Stimulated activated CD8-positive, alpha-beta memory T cell treated with anti-CD3 and anti-CD28 coated beads, Interleukin-7, amount 100 ng/mL, for 4 hours (primary cell): Measurements from ENCODE around the gene CT83.

Experiments
- DNase-seq, 2 donors: peaks; one replicate each; pipeline ENCODE4 v3.0.0-alpha.2; 2020; ENCODE audit warnings: low read depth in 2 of 2

The CT83 gene, protein sequence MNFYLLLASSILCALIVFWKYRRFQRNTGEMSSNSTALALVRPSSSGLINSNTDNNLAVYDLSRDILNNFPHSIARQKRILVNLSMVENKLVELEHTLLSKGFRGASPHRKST

DNA sequence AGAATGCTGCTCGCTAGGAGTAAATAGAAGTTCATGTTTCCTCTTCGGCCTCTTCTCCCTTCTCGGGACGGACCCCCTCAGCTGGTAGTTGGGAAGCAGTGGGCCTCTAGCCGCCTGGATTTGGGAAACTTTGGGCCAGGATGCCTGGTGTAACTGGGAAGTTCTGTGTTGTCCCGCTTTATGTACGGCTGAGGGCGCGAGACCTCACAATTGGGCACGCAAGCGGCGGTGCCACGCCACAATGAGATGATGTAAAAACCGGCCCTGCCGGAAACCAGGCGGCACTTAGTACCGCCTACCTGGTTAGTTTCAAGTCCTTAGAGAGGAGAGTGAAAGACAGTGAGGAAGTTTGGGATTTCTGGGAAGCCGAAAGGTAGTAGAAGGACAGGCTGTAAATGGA lies at the start of gene CT83:
Gene CT83, minus strand, starts transcription at position 155 of the 400 bp plus-strand sequence. Its CDS starts 120 bp downstream, at position 35.
- DNase-seq: no peak

DNA sequence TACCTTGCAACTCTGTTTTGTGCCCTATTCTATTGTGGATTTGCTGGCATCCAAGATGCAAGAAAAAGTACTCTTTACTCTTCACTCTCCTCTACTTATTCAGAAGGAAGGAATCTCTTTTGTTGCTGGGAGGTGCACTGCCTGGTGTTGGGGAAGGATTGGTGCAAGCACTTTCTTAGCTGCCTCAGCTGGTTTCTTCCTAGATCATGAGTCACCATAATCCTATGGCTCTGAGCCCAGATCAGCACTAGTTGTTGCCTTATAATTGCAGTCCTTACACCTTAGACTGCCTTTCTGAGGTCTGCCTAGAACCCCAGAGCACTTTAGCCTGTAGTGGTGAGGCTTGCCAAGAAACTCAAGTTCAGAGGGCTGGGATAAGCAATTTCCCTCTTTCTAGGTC lies 37.0 kb upstream of the CT83 start:
- DNase-seq: no peak

DNA sequence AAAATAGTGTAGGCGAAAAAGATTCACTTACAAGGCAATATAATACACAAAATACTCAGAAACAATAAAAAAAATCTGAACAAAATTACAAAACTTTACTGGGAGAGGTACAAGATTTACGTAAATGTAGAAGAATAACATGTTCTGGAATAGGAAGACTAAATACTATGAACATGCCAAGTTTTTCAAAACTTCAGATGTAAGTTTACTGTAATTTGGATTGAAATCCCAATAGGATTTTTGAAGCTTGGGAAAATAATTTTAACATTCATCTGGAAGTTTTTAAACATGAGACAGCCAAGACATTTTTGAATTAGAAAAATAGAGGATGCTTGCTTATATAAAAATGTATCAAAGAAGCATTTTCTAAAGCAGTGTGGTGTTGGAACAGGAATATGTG lies 30.5 kb upstream of the CT83 start:
- DNase-seq: no peak

DNA sequence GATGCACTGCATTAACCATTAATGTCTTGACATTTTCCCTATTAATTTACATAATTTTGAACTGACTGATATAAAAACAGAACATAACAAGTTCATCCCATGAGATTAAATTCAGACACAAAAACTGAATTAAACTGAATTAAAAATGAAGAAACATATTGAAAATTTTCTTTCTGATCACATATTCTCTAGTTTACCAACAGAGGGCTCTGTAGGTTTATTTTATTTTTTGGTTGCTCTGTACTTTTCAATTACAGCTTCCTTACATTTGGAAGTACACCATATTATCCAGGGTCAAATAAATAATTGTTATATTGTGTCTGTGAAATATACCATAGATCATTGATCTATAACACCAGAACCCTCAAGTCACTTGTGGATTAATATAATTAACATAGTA lies 27.3 kb upstream of the CT83 start:
- DNase-seq: no peak

DNA sequence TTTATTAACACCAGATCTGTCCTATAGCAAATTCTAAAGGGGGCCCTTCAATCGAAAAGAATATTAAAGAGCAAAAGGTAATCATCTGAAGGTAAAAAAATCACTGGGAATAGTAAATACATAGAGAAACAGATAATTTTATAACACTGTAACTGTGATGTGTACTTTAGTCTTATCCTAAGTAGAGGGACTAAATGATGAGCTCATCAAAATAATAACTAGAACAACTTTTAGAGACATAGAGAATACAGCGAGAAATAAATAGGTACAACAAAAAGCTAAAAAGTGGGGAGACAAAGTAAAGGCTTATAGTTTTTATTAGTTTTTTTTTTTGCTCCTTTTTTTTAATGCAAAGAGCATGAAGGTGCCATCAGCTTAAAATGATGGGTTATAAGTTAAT lies 17.3 kb upstream of the CT83 start:
- no peak for DNase-seq

DNA sequence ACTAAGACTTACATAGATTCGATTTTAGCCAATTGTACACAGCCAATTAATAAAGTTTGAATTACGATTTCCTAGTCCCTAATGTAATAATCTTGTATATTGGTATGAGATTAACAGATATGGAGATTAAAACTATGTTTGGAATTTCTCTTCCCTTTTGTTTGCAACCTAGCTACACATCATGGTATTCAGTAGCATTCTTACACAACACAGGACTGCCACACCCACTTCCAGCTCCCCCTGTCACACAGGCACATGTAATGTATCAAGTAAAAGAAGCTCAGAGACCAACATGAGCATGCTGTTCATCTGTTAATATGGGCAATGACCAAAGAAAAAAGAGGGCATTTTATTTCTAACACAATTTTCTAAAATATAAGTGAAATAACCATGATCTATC lies 13.6 kb downstream of the CT83 start:
- no peak for DNase-seq

DNA sequence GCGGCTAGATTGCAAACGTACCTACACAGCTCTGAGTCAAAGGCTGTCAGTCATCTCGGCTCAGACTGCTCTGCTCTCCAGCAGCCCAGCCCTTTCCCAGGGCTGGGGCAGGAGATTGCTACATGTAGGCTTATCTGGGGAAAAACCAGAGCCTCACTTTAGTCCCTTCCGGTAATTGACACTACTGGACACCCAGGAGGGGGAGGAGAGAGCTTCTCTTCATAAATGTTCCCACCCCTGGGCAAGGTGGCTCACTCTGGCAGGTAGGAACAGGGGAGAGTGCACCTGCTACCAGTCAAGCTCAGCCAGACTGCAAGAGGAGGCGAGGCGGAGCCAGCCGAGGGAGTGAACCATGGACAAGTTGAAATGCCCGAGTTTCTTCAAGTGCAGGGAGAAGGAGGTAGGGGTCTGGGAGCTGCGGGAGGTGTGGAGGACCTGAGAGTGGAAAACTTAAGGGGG lies 26.4 kb downstream of the CT83 start, which contains the start of gene SLC6A14:
Gene SLC6A14, plus strand, starts transcription at position 249 of the 459 bp plus-strand sequence. Its CDS starts 104 bp downstream, at position 353.
- DNase-seq: no peak

DNA sequence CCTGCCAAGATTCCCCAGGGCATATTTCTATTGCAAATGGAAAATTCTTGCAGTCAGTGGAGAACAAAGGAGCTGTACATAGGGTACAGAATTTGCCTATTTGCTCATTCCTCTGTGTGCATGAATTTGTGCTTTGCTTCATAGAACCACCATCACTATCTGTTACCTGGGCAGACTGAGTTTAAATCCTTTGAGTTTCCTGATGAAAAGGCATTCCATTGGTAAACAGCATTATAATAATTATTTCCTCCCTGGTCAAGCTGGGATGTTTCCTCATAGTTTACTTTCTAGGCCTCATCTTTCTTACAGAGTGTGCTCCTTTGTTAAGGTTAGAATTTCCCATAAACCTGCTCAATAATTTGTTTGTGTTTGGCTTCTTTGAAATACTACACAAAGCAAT lies 27.2 kb downstream of the CT83 start:
- no peak for DNase-seq

DNA sequence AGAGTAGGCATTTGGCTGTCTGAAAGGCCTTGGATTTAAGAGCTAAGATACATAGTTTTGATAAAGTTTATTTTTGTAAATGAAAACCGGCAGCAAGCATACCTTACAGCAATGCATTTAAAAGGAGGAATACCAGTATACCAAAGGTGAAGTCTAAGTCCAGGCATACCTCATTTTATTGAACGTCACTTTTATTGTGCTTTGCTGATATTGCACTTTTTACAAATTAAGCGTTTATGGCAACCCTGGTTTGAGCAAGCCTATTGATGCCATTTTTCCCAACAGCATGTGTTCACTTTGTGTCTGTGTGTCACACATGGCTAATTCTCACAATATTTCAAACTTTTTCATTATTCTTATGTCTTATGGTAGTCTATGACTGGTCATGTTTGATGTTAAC lies 34.8 kb downstream of the CT83 start:
- no peak for DNase-seq

DNA sequence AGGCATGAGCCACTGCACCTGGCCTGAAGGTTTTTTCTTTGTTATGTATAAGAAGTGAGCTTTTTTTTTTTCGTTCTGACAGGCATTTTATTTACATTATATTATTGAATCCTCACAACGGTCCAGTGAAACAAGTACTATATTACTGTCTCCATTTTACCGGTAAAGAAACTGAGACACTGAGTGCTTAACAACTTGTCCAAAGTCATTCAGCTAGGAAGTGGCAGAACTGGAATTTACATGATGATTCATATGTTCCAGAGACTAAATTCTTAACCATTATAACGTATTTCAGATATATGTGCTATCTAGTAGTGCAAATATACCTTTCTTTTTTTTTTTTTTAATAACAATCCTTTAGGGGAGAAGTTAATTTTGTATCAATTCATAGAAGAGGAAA lies 44.8 kb downstream of the CT83 start:
- DNase-seq: no peak

DNA sequence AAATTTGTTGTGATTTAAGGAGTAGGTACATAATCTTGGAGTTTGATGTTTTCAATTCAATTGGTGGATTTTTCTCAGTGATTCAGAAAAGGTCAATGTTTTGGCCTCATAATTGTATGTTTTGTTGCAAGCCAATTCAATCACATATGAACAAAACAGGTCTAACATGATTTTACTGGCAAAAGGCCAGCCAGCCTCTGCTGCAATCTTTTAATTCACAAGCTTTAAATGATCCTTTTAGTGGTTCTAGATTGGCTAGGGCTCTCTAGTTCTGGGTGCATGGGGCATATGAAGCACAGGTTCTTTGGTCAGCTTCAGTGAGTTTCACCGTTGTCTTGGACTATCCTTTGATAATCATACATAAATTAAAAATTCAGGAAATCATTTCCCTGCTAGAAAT lies 45.6 kb downstream of the CT83 start:
- DNase-seq: no peak

DNA sequence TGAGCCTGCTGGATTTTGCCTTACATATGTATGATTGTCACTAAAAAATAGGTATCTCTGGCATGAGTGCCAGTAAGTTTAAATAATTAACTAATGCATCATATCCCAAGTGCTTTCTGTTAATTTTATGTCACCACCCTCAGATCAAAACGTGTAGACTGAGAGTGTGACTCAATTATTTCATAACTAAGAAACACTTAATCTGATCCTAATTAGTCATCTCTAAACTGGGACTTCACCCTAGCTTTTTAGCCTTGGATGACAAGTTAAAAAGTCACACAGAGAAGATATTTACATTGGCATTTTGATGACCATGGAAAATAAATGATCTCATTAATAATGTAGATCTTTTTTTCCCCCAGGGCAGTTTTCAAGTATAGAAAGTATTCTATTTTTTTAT lies 49.5 kb downstream of the CT83 start:
- no peak for DNase-seq
